Activated CD4-positive, alpha-beta T cell treated with anti-CD3 and anti-CD28 coated beads, Interleukin-2, amount 10 ng/mL, durations not matched to agents 24 days and 14 days (primary cell): ENCODE data around the gene KCNMB3. TPM values are rescaled to one million over a fixed set of nuclear protein-coding genes. Genes with fewer than 3 reads are reported as not detected.
A peak's percentile ranks its signal among the peaks of the same experiment; 100 is the strongest.

Experiments used
- DNase-seq: peaks from one replicate; pipeline ENCODE4 v3.0.0; 2022
- H3K27ac Mint-ChIP-seq: one replicate; pipeline ENCODE4 v1.8.0; 2022; ENCODE audit warnings: mild to moderate bottlenecking, mixed read lengths
- H3K27me3 Mint-ChIP-seq: one replicate; pipeline ENCODE4 v1.8.0; 2022; ENCODE audit warnings: mixed read lengths
- H3K36me3 Mint-ChIP-seq: one replicate; pipeline ENCODE4 v1.8.0; 2022; ENCODE audit warnings: low read depth, mild to moderate bottlenecking, mixed read lengths
- H3K4me1 Mint-ChIP-seq: one replicate; pipeline ENCODE4 v1.8.0; 2021; ENCODE audit warnings: mixed read lengths
- H3K4me3 Mint-ChIP-seq: one replicate; pipeline ENCODE4 v1.8.0; 2022; ENCODE audit warnings: mild to moderate bottlenecking, moderate library complexity, mixed read lengths
- H3K9me3 Mint-ChIP-seq: one replicate; pipeline ENCODE4 v1.8.0; 2021; ENCODE audit warnings: mixed read lengths
- intact Hi-C: fragments of 100-400 bp; cut with micrococcal nuclease; formaldehyde crosslinking; loops from one replicate; pipeline ENCODE4 v1.15.1; 2023
- total RNA-seq: library from RNA; stranded (reverse); gene quantifications from 2 replicates; pipeline ENCODE4 v1.2.3, GENCODE V29; 2022

The KCNMB3 gene
- total RNA-seq, 1 donor from 2014 or later, result 0.70 TPM

DNA sequence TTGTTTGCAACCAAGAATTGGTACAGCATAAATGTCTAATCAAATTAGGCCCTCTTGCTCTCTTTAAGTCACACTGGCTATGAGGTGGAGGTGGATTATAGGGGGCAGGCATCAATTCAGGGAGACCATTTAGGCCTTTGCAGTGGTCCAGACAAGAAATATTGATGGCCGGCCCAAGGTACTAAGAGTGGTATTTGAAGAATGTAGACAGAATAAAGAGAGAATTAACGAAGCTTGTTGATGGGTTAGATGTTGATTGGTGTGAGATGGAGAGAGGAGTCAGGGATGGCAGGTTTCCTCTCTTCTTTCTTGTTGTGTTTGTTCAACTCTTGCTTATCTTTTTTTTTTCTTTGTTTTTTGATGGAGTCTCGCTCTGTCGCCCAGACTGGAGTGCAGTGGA, 54.2 kb downstream of the KCNMB3 start:
- H3K27me3 Mint-ChIP-seq, result no peaks in the 10 kb centered on the region
- H3K4me3 Mint-ChIP-seq, result peak overlapping the region; percentile 5
- H3K36me3 Mint-ChIP-seq, result peaks cover 11% of the 10 kb centered on the region
- no peak for DNase-seq
- H3K4me1 Mint-ChIP-seq, result peaks cover 25% of the 10 kb centered on the region
- peaks cover 3% of the 10 kb centered on the region for H3K9me3 Mint-ChIP-seq
- intact Hi-C loops, result loop anchor here (1.0 kb wide), 2 partner anchors 15 to 47 kb away; no protein-coding TSS in a partner anchor
- H3K27ac Mint-ChIP-seq, result no peak overlapping the region

DNA sequence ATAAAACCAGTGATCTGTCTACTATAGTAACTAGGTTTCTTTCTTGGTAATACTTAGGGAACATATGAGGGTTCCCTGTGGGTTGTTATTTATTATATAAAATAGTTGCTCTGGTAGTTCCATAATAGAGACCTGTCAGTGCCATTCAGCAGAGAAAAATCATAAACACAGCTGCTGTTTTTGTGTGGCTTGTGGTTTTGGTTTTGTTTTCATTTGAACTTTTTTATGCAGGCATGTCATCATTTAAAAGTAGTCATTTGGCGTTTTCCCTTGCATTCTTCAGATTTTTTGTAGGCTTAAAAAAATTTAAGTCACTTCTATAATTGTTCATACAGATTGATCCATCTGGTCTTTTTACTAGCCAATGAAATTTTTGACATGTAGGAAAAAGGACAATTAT, 54.8 kb downstream of the KCNMB3 start:
- peaks cover 25% of the 10 kb centered on the region for H3K4me1 Mint-ChIP-seq

DNA sequence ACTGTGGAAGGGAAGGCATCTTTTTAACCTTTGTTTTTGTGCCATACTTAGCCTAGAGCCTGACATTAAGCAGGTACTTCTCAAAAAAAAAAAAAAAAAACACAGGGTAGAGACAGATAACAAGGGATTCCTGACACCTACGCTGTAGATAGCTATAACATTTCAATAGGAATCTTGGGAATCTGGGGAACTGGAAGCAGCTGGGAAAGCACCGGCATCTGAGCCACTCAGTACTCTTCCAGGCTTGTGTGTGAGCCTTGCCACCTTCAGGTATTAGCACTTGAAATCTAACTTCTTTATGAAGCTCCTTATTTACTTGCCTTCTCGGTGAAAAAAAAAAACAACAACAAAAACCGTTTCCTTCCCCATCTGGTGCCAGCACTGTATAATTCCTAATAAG, 56.0 kb downstream of the KCNMB3 start:
- intact Hi-C loops, result no loop called here
- no peak overlapping the region for H3K4me3 Mint-ChIP-seq

More for the DNA sequence above, 54.8 kb downstream of the KCNMB3 start:
- Mint-ChIP-seq H3K27me3 (no peaks in the 10 kb centered on the region), H3K36me3 (peaks cover 9% of the 10 kb centered on the region), H3K9me3 (peaks cover 3% of the 10 kb centered on the region), H3K4me3 (peak overlapping the region; percentile 35), H3K27ac (no peak overlapping the region)
- peak; percentile 80 for DNase-seq
- intact Hi-C loops, result loop anchor here (1.0 kb wide), 2 partner anchors 15 to 47 kb away; no protein-coding TSS in a partner anchor

More for the DNA sequence above, 56.0 kb downstream of the KCNMB3 start:
- Mint-ChIP-seq H3K4me1 (peaks cover 22% of the 10 kb centered on the region), H3K27me3 (no peaks in the 10 kb centered on the region), H3K36me3 (peaks cover 4% of the 10 kb centered on the region), H3K27ac (no peak overlapping the region), H3K9me3 (no peaks in the 10 kb centered on the region)
- no peak for DNase-seq

Other genes starting within 250 kb of the KCNMB3 start
- gene ZMAT3, start 179.3 kb downstream of the KCNMB3 start, total RNA-seq, result 11.8 and 13.1 TPM in 2 replicates
- 17.3 and 18.5 TPM in 2 replicates for gene PIK3CA, start 102.8 kb downstream of the KCNMB3 start, total RNA-seq
- 36.7 and 38.1 TPM in 2 replicates for gene ZNF639, start 71.9 kb upstream of the KCNMB3 start, total RNA-seq
- 36.2 and 37.0 TPM in 2 replicates for gene MFN1, start 96.6 kb upstream of the KCNMB3 start, total RNA-seq
- 11.8 and 14.0 TPM in 2 replicates for gene GNB4, start 200.4 kb upstream of the KCNMB3 start, total RNA-seq